IMR-90 (cell line): ENCODE results near the gene TMEM25. TPM values are rescaled to one million over a fixed set of nuclear protein-coding genes. Genes with fewer than 3 reads are reported as not detected.

ENCODE experiments used
- polyA plus RNA-seq, 3 experiments: library from polyadenylated mRNA; depleted of rRNA; stranded (reverse); fragments of >200 nt; gene quantifications; 2 replicates each; pipeline ENCODE4 v1.2.3, GENCODE V29; 2012; ENCODE audit warnings: low replicate concordance in 1 of 3
- total RNA-seq: library from RNA; depleted of rRNA; stranded (reverse); fragments of >200 nt; gene quantifications from 2 replicates; pipeline ENCODE4 v1.2.3, GENCODE V29; 2012; rRNA removed

TMEM25 gene
- total and polyA plus RNA-seq, 2 of the 4 experiments (the other 2 are of a cell fraction) = 14.0 to 37.1 TPM

Other genes starting within 250 kb of the TMEM25 start
- not detected in 2 replicates for gene CD3E, start 226.5 kb upstream of the TMEM25 start, total RNA-seq
- not detected in 2 replicates for gene CD3E, start 226.5 kb upstream of the TMEM25 start, polyA plus RNA-seq (2012; rRNA removed)
- gene CD3D, start 188.5 kb upstream of the TMEM25 start, total RNA-seq = not detected in 2 replicates
- gene CD3D, start 188.5 kb upstream of the TMEM25 start, polyA plus RNA-seq (2012; rRNA removed) = not detected in 2 replicates
- gene CD3G, start 186.8 kb upstream of the TMEM25 start, total RNA-seq = not detected in 2 replicates
- not detected in 2 replicates for gene CD3G, start 186.8 kb upstream of the TMEM25 start, polyA plus RNA-seq (2012; rRNA removed)
- 69.7 and 71.1 TPM in 2 replicates for gene UBE4A, start 171.6 kb upstream of the TMEM25 start, total RNA-seq
- 11.4 and 15.2 TPM in 2 replicates for gene UBE4A, start 171.6 kb upstream of the TMEM25 start, polyA plus RNA-seq (2012; rRNA removed)
- gene ATP5MG, start 129.6 kb upstream of the TMEM25 start, total RNA-seq = 71.1 and 219 TPM in 2 replicates
- gene ATP5MG, start 129.6 kb upstream of the TMEM25 start, polyA plus RNA-seq (2012; rRNA removed) = 144 and 149 TPM in 2 replicates
- gene KMT2A, start 94.7 kb upstream of the TMEM25 start, total RNA-seq = 19.7 and 21.1 TPM in 2 replicates
- gene KMT2A, start 94.7 kb upstream of the TMEM25 start, polyA plus RNA-seq (2012; rRNA removed) = 15.0 and 18.2 TPM in 2 replicates
- gene TTC36, start 3.7 kb upstream of the TMEM25 start, total RNA-seq = not detected in 2 replicates
- not detected in 2 replicates for gene TTC36, start 3.7 kb upstream of the TMEM25 start, polyA plus RNA-seq (2012; rRNA removed)
- gene IFT46, start 34.7 kb downstream of the TMEM25 start, total RNA-seq = 45.5 and 46.2 TPM in 2 replicates
- gene IFT46, start 34.7 kb downstream of the TMEM25 start, polyA plus RNA-seq (2012; rRNA removed) = 27.7 and 30.1 TPM in 2 replicates
- 148 and 176 TPM in 2 replicates for gene ARCN1, start 41.2 kb downstream of the TMEM25 start, total RNA-seq
- gene ARCN1, start 41.2 kb downstream of the TMEM25 start, polyA plus RNA-seq (2012; rRNA removed) = 212 and 215 TPM in 2 replicates
- gene PHLDB1, start 76.4 kb downstream of the TMEM25 start, total RNA-seq = 40.0 and 41.7 TPM in 2 replicates
- gene PHLDB1, start 76.4 kb downstream of the TMEM25 start, polyA plus RNA-seq (2012; rRNA removed) = 90.4 and 96.4 TPM in 2 replicates
- gene TREH, start 148.5 kb downstream of the TMEM25 start, total RNA-seq = not detected in 2 replicates
- gene TREH, start 148.5 kb downstream of the TMEM25 start, polyA plus RNA-seq (2012; rRNA removed) = not detected in 2 replicates